Liver (tissue), 3 donors: ENCODE data around the gene NKIRAS1.

Experiments used
- ATF3 ChIP-seq: IDR thresholded peaks from 2 replicates; pipeline ENCODE4 v1.6.1; 2016; ENCODE audit warnings: antibody characterized with exemption
- FOXA1 ChIP-seq: IDR thresholded peaks from 2 replicates; pipeline ENCODE4 v1.6.1; 2016; ENCODE audit warnings: antibody characterized with exemption
- RAD21 ChIP-seq, 2 donors: IDR thresholded peaks; 2 replicates each; pipeline ENCODE4 v1.6.1; 2016; ENCODE audit warnings: antibody characterized with exemption in 2 of 2, mild to moderate bottlenecking in 2 of 2
- REST ChIP-seq: IDR thresholded peaks from 2 replicates; pipeline ENCODE4 v1.6.1; 2016; ENCODE audit warnings: antibody characterized with exemption, mild to moderate bottlenecking
- RXRA ChIP-seq, 2 donors: IDR thresholded peaks; 2 replicates each; pipeline ENCODE4 v1.6.1; 2017 to 2018; ENCODE audit warnings: antibody characterized with exemption in 2 of 2, mild to moderate bottlenecking in 1 of 2
- YY1 ChIP-seq: IDR thresholded peaks from 2 replicates; pipeline ENCODE4 v1.6.1; 2016; ENCODE audit warnings: antibody characterized with exemption, mild to moderate bottlenecking
- TF ChIP-seq, protein P1 (sequence below): fragments of 150-350 bp; IDR thresholded peaks from 2 replicates; pipeline ENCODE4 v1.5.1; 2017; ENCODE audit warnings: improper control_type of control experiment, low read depth, low read length; ENCODE audit not compliant: missing input control
- TF ChIP-seq, protein P2 (sequence below): IDR thresholded peaks from 2 replicates; pipeline ENCODE4 v1.6.1; 2016; ENCODE audit warnings: antibody characterized with exemption
- donor health status: healthy.
- donor health status: healthy.

DNA sequence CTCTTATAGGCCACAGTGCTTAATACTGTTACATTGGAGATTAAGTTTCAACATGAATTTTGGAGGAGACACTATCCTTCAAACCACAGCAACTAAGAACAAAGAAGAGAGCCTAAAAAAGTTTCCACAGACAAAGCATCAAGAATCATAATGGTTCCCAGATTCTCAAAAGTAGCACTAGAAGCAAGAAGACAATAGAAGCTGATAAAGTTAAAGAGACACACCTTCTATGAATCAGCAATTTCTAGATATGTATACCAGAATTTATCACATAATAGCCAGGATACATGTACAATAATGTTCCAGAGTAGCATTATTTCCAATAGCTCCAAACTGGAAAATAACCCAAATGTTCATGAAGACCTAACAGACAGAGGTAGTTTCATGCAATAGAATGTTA lies 12.2 kb downstream of the NKIRAS1 start:
- TF ChIP-seq YY1 (no peak), RAD21 (IDR thresholded peaks at IDR 0.05) (no peak), ATF3 (no peak), RXRA (IDR thresholded peaks at IDR 0.05) (no peak), REST (no peak), FOXA1 (no peak)
- TF ChIP-seq, protein P1, sequence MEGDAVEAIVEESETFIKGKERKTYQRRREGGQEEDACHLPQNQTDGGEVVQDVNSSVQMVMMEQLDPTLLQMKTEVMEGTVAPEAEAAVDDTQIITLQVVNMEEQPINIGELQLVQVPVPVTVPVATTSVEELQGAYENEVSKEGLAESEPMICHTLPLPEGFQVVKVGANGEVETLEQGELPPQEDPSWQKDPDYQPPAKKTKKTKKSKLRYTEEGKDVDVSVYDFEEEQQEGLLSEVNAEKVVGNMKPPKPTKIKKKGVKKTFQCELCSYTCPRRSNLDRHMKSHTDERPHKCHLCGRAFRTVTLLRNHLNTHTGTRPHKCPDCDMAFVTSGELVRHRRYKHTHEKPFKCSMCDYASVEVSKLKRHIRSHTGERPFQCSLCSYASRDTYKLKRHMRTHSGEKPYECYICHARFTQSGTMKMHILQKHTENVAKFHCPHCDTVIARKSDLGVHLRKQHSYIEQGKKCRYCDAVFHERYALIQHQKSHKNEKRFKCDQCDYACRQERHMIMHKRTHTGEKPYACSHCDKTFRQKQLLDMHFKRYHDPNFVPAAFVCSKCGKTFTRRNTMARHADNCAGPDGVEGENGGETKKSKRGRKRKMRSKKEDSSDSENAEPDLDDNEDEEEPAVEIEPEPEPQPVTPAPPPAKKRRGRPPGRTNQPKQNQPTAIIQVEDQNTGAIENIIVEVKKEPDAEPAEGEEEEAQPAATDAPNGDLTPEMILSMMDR = no peak
- TF ChIP-seq, protein P2, sequence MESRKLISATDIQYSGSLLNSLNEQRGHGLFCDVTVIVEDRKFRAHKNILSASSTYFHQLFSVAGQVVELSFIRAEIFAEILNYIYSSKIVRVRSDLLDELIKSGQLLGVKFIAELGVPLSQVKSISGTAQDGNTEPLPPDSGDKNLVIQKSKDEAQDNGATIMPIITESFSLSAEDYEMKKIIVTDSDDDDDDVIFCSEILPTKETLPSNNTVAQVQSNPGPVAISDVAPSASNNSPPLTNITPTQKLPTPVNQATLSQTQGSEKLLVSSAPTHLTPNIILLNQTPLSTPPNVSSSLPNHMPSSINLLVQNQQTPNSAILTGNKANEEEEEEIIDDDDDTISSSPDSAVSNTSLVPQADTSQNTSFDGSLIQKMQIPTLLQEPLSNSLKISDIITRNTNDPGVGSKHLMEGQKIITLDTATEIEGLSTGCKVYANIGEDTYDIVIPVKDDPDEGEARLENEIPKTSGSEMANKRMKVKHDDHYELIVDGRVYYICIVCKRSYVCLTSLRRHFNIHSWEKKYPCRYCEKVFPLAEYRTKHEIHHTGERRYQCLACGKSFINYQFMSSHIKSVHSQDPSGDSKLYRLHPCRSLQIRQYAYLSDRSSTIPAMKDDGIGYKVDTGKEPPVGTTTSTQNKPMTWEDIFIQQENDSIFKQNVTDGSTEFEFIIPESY = no peak
